K562 (cell line): ENCODE results near the gene TLCD1. TPM values are rescaled to one million over a fixed set of nuclear protein-coding genes. Genes with fewer than 3 reads are reported as not detected.
A peak's percentile ranks its signal among the peaks of the same experiment; 100 is the strongest.

ENCODE experiments used
- BRD4 ChIP-seq: fragments of 200-600 bp; sonication (generic); IDR thresholded peaks from 2 replicates; pipeline ENCODE4 v1.6.1; 2017; ENCODE audit warnings: inconsistent platforms
- BRD9 ChIP-seq: fragments of 450-650 bp; IDR thresholded peaks from 2 replicates; pipeline ENCODE4 v1.6.1; 2018; ENCODE audit warnings: low read depth; ENCODE audit not compliant: partially characterized antibody
- CTCF ChIP-seq, 3 experiments: IDR thresholded peaks in 2 of 3; conservative IDR thresholded peaks in 1 of 3; 2 replicates each; pipeline ENCODE4 v1.5.1; 2011 to 2012; ENCODE audit warnings: low read length in 3 of 3, mild to moderate bottlenecking in 3 of 3, control low read depth in 2 of 3, improper control_type of control experiment in 1 of 3, inconsistent platforms in 1 of 3, low read depth in 1 of 3, mixed read lengths in 1 of 3, moderate library complexity in 1 of 3; ENCODE audit not compliant: insufficient read depth in 2 of 3
- E2F1 ChIP-seq: sonication (generic); formaldehyde crosslinking; IDR thresholded peaks from 2 replicates; pipeline ENCODE4 v1.8.1; 2023; ENCODE audit warnings: mild to moderate bottlenecking, missing genetic modification reagents, moderate library complexity
- EWSR1 ChIP-seq: fragments of 450-650 bp; IDR thresholded peaks from 2 replicates; pipeline ENCODE4 v1.6.1; 2018; ENCODE audit warnings: borderline replicate concordance, mild to moderate bottlenecking, low read depth, moderate library complexity; ENCODE audit not compliant: partially characterized antibody
- IRF2 ChIP-seq: sonication (generic); formaldehyde crosslinking; IDR thresholded peaks from 2 replicates; pipeline ENCODE4 v1.8.1; 2022; ENCODE audit warnings: mild to moderate bottlenecking, missing genetic modification reagents
- KHSRP ChIP-seq: fragments of 450-650 bp; IDR thresholded peaks from 2 replicates; pipeline ENCODE4 v1.6.1; 2017
- MNT ChIP-seq, 2 experiments: fragments of 450-650 bp; conservative IDR thresholded peaks; 2 replicates each; pipeline ENCODE4 v1.6.1; 2017; ENCODE audit warnings: mild to moderate bottlenecking in 2 of 2, moderate library complexity in 2 of 2
- NRF1 ChIP-seq, 2 experiments: fragments of 450-650 bp; IDR thresholded peaks in 1 of 2; conservative IDR thresholded peaks in 1 of 2; 2 replicates each; pipeline ENCODE4 v1.6.1; 2014; ENCODE audit warnings: mild to moderate bottlenecking in 2 of 2
- RBM14 ChIP-seq: fragments of 200-400 bp; formaldehyde crosslinking; IDR thresholded peaks from 2 replicates; pipeline ENCODE4 v1.6.1; 2018; ENCODE audit warnings: low read depth, mild to moderate bottlenecking, low read length, moderate library complexity, borderline replicate concordance; ENCODE audit not compliant: insufficient read depth
- RBM39 ChIP-seq: fragments of 200-400 bp; formaldehyde crosslinking; optimal IDR thresholded peaks from 2 replicates; pipeline ENCODE3; 2018; ENCODE audit warnings: low read depth, low read length
- SIN3A ChIP-seq, 2 experiments: fragments of 150-350 bp in 1 of 2; IDR thresholded peaks; 2 replicates each; pipeline ENCODE4 v1.6.1; 2011 to 2016; ENCODE audit warnings: borderline replicate concordance in 2 of 2, low read depth in 2 of 2, low read length in 2 of 2, mild to moderate bottlenecking in 2 of 2, moderate library complexity in 2 of 2; ENCODE audit not compliant: control insufficient read depth in 1 of 2
- SMARCA4 ChIP-seq: fragments of 450-650 bp; IDR thresholded peaks from 2 replicates; pipeline ENCODE4 v1.6.1; 2016
- SMARCC2 ChIP-seq: fragments of 450-650 bp; IDR thresholded peaks from 2 replicates; pipeline ENCODE4 v1.6.1; 2017; ENCODE audit warnings: antibody characterized with exemption, moderate library complexity, mild to moderate bottlenecking, low read depth
- ZBTB5 ChIP-seq: fragments of 450-650 bp; IDR thresholded peaks from 2 replicates; pipeline ENCODE4 v1.6.1; 2017; ENCODE audit warnings: antibody characterized with exemption
- ZFP36 ChIP-seq: fragments of 150-350 bp; IDR thresholded peaks from 2 replicates; pipeline ENCODE4 v1.6.1; 2018; ENCODE audit warnings: low read length, low read depth; ENCODE audit not compliant: partially characterized antibody
- ZNF146 ChIP-seq: IDR thresholded peaks from one replicate; pipeline ENCODE4 v1.6.1; 2018; ENCODE audit warnings: missing compliant biosample characterization; ENCODE audit not compliant: unreplicated experiment
- ZNF165 ChIP-seq: fragments of 250-450 bp; sonication (Bioruptor Pico); IDR thresholded peaks from 2 replicates; pipeline ENCODE4 v1.4.0; 2020; ENCODE audit warnings: borderline replicate concordance
- ZNF224 ChIP-seq: sonication (generic); formaldehyde crosslinking; IDR thresholded peaks from 2 replicates; pipeline ENCODE4 v1.8.0; 2022; ENCODE audit warnings: mild to moderate bottlenecking, missing genetic modification reagents
- ZNF830 ChIP-seq: fragments of 250-450 bp; sonication (Bioruptor Pico); IDR thresholded peaks from 2 replicates; pipeline ENCODE4 v1.5.0; 2021; ENCODE audit warnings: mild to moderate bottlenecking
- polyA plus RNA-seq, 8 experiments: library from polyadenylated mRNA; depleted of rRNA in 4 of 8; stranded (reverse) in 5 of 8; unstranded in 3 of 8; fragments of >200 nt; fragmentation: Nextera tagmentation in 2 of 8; fragmentation: Illumina TruSeq in 1 of 8; extraction: Ambion mirVana in 2 of 8; extraction: Trizol in 1 of 8; gene quantifications; 2 replicates each; pipeline versions ENCODE4 v1.2.1 to v1.2.3, GENCODE V29; 2011 to 2014; ENCODE audit warnings: inconsistent platforms in 1 of 8, missing spikeins in 1 of 8
- total RNA-seq, 7 experiments: library from RNA; depleted of rRNA in 6 of 7; stranded (reverse); fragments of >200 nt in 6 of 7; fragmentation: Illumina TruSeq in 2 of 7; extraction: Trizol in 2 of 7; gene quantifications; 2 replicates each; pipeline versions ENCODE4 v1.2.1 to v1.2.3, GENCODE V29; 2011 to 2021; ENCODE audit warnings: low replicate concordance in 1 of 7

TLCD1 gene
- total and polyA plus RNA-seq, 9 of the 15 experiments (the other 6 are each of a cell fraction or from before 2014, with no cell fraction given): 6.8 to 37.7 (median 21.7) TPM

GRCh38 chr17:28744104-28744971 is 18.3 kb upstream of the TLCD1 start (continued):
- TF ChIP-seq ZBTB5 (no peak), MNT (conservative IDR thresholded peaks at IDR 0.05) (no peak), ZNF146 (CRISPR knock-in tag) (no peak), SMARCA4 (no peak), ZFP36 (no peak), NRF1 (conservative IDR thresholded peaks at IDR 0.05 in 1 of 2, IDR thresholded peaks at IDR 0.05 in 1 of 2) (no peak), KHSRP (peak; percentile 90), SMARCC2 (peak; percentile 66), ZNF224 (CRISPR knock-in tag) (0 out of 2 replicates have a peak, but pooled peaks have one; percentile 85), E2F1 (CRISPR knock-in tag) (no peak), BRD4 (no peak), BRD9 (no peak), IRF2 (no peak), EWSR1 (no peak), CTCF (IDR thresholded peaks at IDR 0.05 in 2 of 3, conservative IDR thresholded peaks at IDR 0.05 in 1 of 3; ENCODE audit: insufficient read depth in 2 of 3, low read depth in 1 of 3, low read length in 3 of 3) (0 out of 6 replicates have a peak, but pooled peaks of 1 of the 3 experiments have one; percentile 1), SIN3A (IDR thresholded peaks at IDR 0.05; ENCODE audit: borderline replicate concordance in 2 of 2, control insufficient read depth in 1 of 2, low read depth in 2 of 2, low read length in 2 of 2) (0 out of 4 replicates have a peak, but pooled peaks of 1 of the 2 experiments have one; percentile 10), RBM39 (peak; percentile 75), ZNF830 (CRISPR knock-in tag) (no peak), ZNF165 (no peak), RBM14 (no peak)
